Measurements from ENCODE around the gene MPHOSPH6.
"Not testable (repeated sequence)": the region's sequence is repeated elsewhere in the genome, so short reads cannot be mapped to it uniquely, and the experiment has no call there.

MPHOSPH6 gene

GRCh38 chr16:82113741-82114140, 56.3 kb downstream of the MPHOSPH6 start:
- no peak for TF ChIP-seq CTCF (IDR thresholded peaks at IDR 0.05; ENCODE audit: low read depth, low read length, missing control alignments)
- H3K4me3 ChIP-seq (ENCODE audit: low read depth, low read length), result no peak overlapping the region
- DNase-seq (ENCODE audit: low read depth), result no peak
- in situ Hi-C loops (cut with HindIII; ENCODE audit: low sequenced_read_pairs), result no loop called here

GRCh38 chr16:82111944-82112343, 58.1 kb downstream of the MPHOSPH6 start:
- in situ Hi-C loops (cut with HindIII; ENCODE audit: low sequenced_read_pairs), result no loop called here
- no peak for TF ChIP-seq CTCF (IDR thresholded peaks at IDR 0.05; ENCODE audit: low read depth, low read length, missing control alignments)
- no peak overlapping the region for H3K4me3 ChIP-seq (ENCODE audit: low read depth, low read length)
- no peak for DNase-seq (ENCODE audit: low read depth)

GRCh38 chr16:82109266-82109665, 60.8 kb downstream of the MPHOSPH6 start:
- DNase-seq (ENCODE audit: low read depth); H3K4me3 ChIP-seq (ENCODE audit: low read depth, low read length); in situ Hi-C loops (cut with HindIII; ENCODE audit: low sequenced_read_pairs): not testable (repeated sequence)

GRCh38 chr16:82108774-82109173, 61.2 kb downstream of the MPHOSPH6 start:
- no peak for TF ChIP-seq CTCF (IDR thresholded peaks at IDR 0.05; ENCODE audit: low read depth, low read length, missing control alignments)
- in situ Hi-C loops (cut with HindIII; ENCODE audit: low sequenced_read_pairs), result no loop called here
- DNase-seq (ENCODE audit: low read depth), result no peak
- no peak overlapping the region for H3K4me3 ChIP-seq (ENCODE audit: low read depth, low read length)

GRCh38 chr16:82108100-82108499, 61.9 kb downstream of the MPHOSPH6 start:
- no peak for DNase-seq (ENCODE audit: low read depth)
- in situ Hi-C loops (cut with HindIII; ENCODE audit: low sequenced_read_pairs), result no loop called here
- no peak overlapping the region for H3K4me3 ChIP-seq (ENCODE audit: low read depth, low read length)
- TF ChIP-seq CTCF (IDR thresholded peaks at IDR 0.05; ENCODE audit: low read depth, low read length, missing control alignments), result no peak

- DNase-seq (ENCODE audit: low read depth), result no peak
- H3K4me3 ChIP-seq (ENCODE audit: low read depth, low read length), result no peak overlapping the region
- TF ChIP-seq CTCF (IDR thresholded peaks at IDR 0.05; ENCODE audit: low read depth, low read length, missing control alignments), result no peak
- in situ Hi-C loops (cut with HindIII; ENCODE audit: low sequenced_read_pairs), result no loop called here
These were observed 64.9 kb downstream of the MPHOSPH6 start for GRCh38 chr16:82105107-82105506.
